Endodermal cell (in vitro differentiated cells): ENCODE data around the gene EPS15. TPM values are rescaled to one million over a fixed set of nuclear protein-coding genes. Genes with fewer than 3 reads are reported as not detected.
"Not testable (repeated sequence)": the region's sequence is repeated elsewhere in the genome, so short reads cannot be mapped to it uniquely, and the experiment has no call there.

Source experiments
- DNase-seq: peaks from one replicate; pipeline ENCODE4 v3.0.0-alpha.2; 2017
- H3K27ac ChIP-seq: 2 replicates; pipeline ENCODE4 v1.5.1; 2013; ENCODE audit warnings: mild to moderate bottlenecking, low read depth, low read length, moderate library complexity
- H3K27me3 ChIP-seq: 2 replicates; pipeline ENCODE4 v1.6.1; 2013; ENCODE audit warnings: mild to moderate bottlenecking, low read length, moderate library complexity; ENCODE audit not compliant: insufficient read depth, control insufficient read depth, poor library complexity, severe bottlenecking
- H3K36me3 ChIP-seq: 2 replicates; pipeline ENCODE4 v1.7.0; 2013; ENCODE audit warnings: mild to moderate bottlenecking, low read length, moderate library complexity; ENCODE audit not compliant: control insufficient read depth, insufficient read depth
- H3K4me1 ChIP-seq: one replicate; pipeline ENCODE4 v1.7.0; 2013; ENCODE audit warnings: low read length; ENCODE audit not compliant: control insufficient read depth, insufficient read depth
- H3K4me3 ChIP-seq: 2 replicates; pipeline ENCODE4 v1.5.1; 2013; ENCODE audit warnings: mild to moderate bottlenecking, low read length, moderate library complexity
- H3K9ac ChIP-seq: 2 replicates; pipeline ENCODE4 v1.6.1; 2013; ENCODE audit warnings: mild to moderate bottlenecking, low read length, moderate library complexity; ENCODE audit not compliant: poor library complexity, severe bottlenecking; ENCODE audit errors: extremely low read depth
- H3K9me3 ChIP-seq: 2 replicates; pipeline ENCODE4 v1.6.1; 2013; ENCODE audit warnings: mild to moderate bottlenecking, low read length, moderate library complexity; ENCODE audit not compliant: control insufficient read depth
- H3K27ac Mint-ChIP-seq: 2 replicates; pipeline ENCODE4 v1.8.0; 2020; ENCODE audit warnings: mixed read lengths
- H3K27me3 Mint-ChIP-seq: 2 replicates; pipeline ENCODE4 v1.8.0; 2021; ENCODE audit warnings: mild to moderate bottlenecking, mixed read lengths; ENCODE audit not compliant: insufficient read depth
- H3K36me3 Mint-ChIP-seq: 2 replicates; pipeline ENCODE4 v1.8.0; 2020; ENCODE audit warnings: low read depth, mixed read lengths
- H3K4me1 Mint-ChIP-seq: 2 replicates; pipeline ENCODE4 v1.8.0; 2020; ENCODE audit warnings: mixed read lengths
- H3K4me3 Mint-ChIP-seq: 2 replicates; pipeline ENCODE4 v1.8.0; 2020; ENCODE audit warnings: mild to moderate bottlenecking, moderate library complexity, mixed read lengths
- H3K9me3 Mint-ChIP-seq: 2 replicates; pipeline ENCODE4 v1.8.0; 2020; ENCODE audit warnings: mild to moderate bottlenecking, mixed read lengths
- WGBS, 2 experiments: methylation state at CpG; one replicate each; pipeline versions ENCODE4 v1.1.5 to v1.1.7; 2013; ENCODE audit warnings: missing lambda C conversion rate in 2 of 2, mixed read lengths in 1 of 2; ENCODE audit not compliant: insufficient coverage in 1 of 2, insufficient read length in 1 of 2; 5-methylcytosine and 5-hydroxymethylcytosine counted together
- total RNA-seq, 2 donors: library from RNA; stranded (reverse); fragmentation: NEBNext Ultra II Directional in 1 of 2; extraction: Animal tissue kit (Norgen Biotek cat#: 25700) in 1 of 2; gene quantifications; 2 replicates in 1 of 2; 3 replicates in 1 of 2; pipeline ENCODE4 v1.2.1, GENCODE V29; 2021
- TF ChIP-seq, protein P1 (sequence below): fragments of 200-600 bp; sonication (generic); conservative IDR thresholded peaks from 2 replicates; pipeline ENCODE4 v1.5.0; 2021; ENCODE audit warnings: antibody characterized with exemption, mild to moderate bottlenecking

EPS15 gene
- total RNA-seq, 2 donors from 2014 or later: 45.0 to 46.9 TPM

GRCh38 chr1:51439895-51440294, 79.2 kb downstream of the EPS15 start:
- Histone ChIP-seq H3K9ac (no peak overlapping the region), H3K36me3 (peaks cover 13% of the 10 kb centered on the region), H3K27me3 (no peaks in the 10 kb centered on the region), H3K27ac (no peak overlapping the region), H3K4me3 (no peak overlapping the region), H3K4me1 (peaks cover 25% of the 10 kb centered on the region), H3K9me3 (no peaks in the 10 kb centered on the region)
- Mint-ChIP-seq H3K4me1 (peaks cover 31% of the 10 kb centered on the region), H3K9me3 (no peaks in the 10 kb centered on the region), H3K36me3 (peaks cover 14% of the 10 kb centered on the region), H3K27ac (no peak overlapping the region), H3K27me3 (no peaks in the 10 kb centered on the region), H3K4me3 (no peak overlapping the region)
- TF ChIP-seq, protein P1, sequence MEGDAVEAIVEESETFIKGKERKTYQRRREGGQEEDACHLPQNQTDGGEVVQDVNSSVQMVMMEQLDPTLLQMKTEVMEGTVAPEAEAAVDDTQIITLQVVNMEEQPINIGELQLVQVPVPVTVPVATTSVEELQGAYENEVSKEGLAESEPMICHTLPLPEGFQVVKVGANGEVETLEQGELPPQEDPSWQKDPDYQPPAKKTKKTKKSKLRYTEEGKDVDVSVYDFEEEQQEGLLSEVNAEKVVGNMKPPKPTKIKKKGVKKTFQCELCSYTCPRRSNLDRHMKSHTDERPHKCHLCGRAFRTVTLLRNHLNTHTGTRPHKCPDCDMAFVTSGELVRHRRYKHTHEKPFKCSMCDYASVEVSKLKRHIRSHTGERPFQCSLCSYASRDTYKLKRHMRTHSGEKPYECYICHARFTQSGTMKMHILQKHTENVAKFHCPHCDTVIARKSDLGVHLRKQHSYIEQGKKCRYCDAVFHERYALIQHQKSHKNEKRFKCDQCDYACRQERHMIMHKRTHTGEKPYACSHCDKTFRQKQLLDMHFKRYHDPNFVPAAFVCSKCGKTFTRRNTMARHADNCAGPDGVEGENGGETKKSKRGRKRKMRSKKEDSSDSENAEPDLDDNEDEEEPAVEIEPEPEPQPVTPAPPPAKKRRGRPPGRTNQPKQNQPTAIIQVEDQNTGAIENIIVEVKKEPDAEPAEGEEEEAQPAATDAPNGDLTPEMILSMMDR: no peak
- 94 to 100% methylated on average over 3 to 4 of the region's 4 CpGs for WGBS, 2 experiments
- DNase-seq: no peak

GRCh38 chr1:51439053-51439452, 80.0 kb downstream of the EPS15 start:
- Histone ChIP-seq H3K4me3 (no peak overlapping the region), H3K27me3 (no peaks in the 10 kb centered on the region), H3K36me3 (peaks cover 20% of the 10 kb centered on the region), H3K27ac (no peak overlapping the region), H3K4me1 (peaks cover 22% of the 10 kb centered on the region), H3K9ac (no peak overlapping the region), H3K9me3 (no peaks in the 10 kb centered on the region)
- H3K36me3 Mint-ChIP-seq: peaks cover 19% of the 10 kb centered on the region
- TF ChIP-seq, protein P1: no peak
- H3K27me3 Mint-ChIP-seq: no peaks in the 10 kb centered on the region
- peak overlapping the region; percentile 27 for H3K27ac Mint-ChIP-seq
- no peak overlapping the region for H3K4me3 Mint-ChIP-seq
- no peaks in the 10 kb centered on the region for H3K9me3 Mint-ChIP-seq
- DNase-seq: no peak
- peaks cover 30% of the 10 kb centered on the region for H3K4me1 Mint-ChIP-seq

DNA sequence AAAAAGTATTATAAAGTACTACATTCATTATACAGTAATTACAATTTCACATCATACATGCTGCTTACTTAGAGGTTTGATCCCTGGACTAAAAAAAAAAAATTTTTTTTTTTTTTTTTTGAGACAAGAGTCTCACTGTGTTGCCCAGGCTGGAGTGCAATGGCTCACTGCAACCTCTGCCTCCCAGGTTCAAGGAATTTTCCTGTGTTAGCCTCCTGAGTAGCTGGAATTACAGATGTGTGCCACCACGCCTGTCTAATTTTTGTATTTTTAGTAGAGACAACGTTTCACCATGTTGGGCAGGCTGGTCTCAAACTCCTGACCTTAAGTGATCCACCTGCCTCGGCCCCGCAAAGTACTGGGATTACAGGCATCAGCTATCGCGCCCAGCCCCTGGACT, 81.7 kb downstream of the EPS15 start:
- H3K9ac ChIP-seq, H3K27ac Mint-ChIP-seq, H3K27me3 ChIP-seq, H3K27ac ChIP-seq, H3K27me3 Mint-ChIP-seq, H3K9me3 Mint-ChIP-seq, H3K9me3 ChIP-seq, DNase-seq, H3K4me3 Mint-ChIP-seq, H3K4me3 ChIP-seq: not testable (repeated sequence)
- Histone ChIP-seq H3K36me3 (peaks cover 31% of the 10 kb centered on the region), H3K4me1 (peaks cover 16% of the 10 kb centered on the region)
- peaks cover 16% of the 10 kb centered on the region for H3K36me3 Mint-ChIP-seq
- H3K4me1 Mint-ChIP-seq: peaks cover 31% of the 10 kb centered on the region
- WGBS, 2 experiments: 94 to 97% methylated on average over 6 of the region's 6 CpGs

DNA sequence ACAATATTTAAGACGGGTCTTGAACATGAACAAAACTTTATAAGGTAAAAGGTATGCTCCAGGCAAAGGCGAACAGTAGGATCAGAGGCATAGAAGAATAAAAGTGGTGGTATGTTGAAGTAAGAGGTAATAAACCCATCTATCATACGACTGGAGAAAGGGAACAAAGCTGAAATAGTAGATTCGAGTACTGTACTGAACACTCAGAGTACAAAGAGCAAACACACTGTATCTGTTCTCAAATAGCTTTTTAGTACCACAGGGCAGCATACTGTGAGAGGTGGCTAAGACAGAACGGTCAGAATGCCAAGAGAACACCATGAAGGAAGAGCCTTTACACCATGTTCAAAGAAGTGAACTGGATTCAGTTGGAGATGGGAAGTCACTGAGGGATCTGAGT, 83.2 kb downstream of the EPS15 start:
- H3K27ac Mint-ChIP-seq: no peak overlapping the region
- DNase-seq: no peak
- WGBS, 2 experiments: 89 to 98% methylated on average over 4 to 5 of the region's 5 CpGs
- H3K9me3 ChIP-seq: no peaks in the 10 kb centered on the region
- H3K27me3 ChIP-seq: no peaks in the 10 kb centered on the region
- peaks cover 18% of the 10 kb centered on the region for H3K4me1 Mint-ChIP-seq
- no peak overlapping the region for H3K27ac ChIP-seq
- no peak overlapping the region for H3K4me3 Mint-ChIP-seq
- peaks cover 16% of the 10 kb centered on the region for H3K36me3 Mint-ChIP-seq
- H3K4me3 ChIP-seq: no peak overlapping the region
- H3K9me3 Mint-ChIP-seq: no peaks in the 10 kb centered on the region
- H3K9ac ChIP-seq: no peak overlapping the region
- H3K36me3 ChIP-seq: peaks cover 31% of the 10 kb centered on the region
- H3K27me3 Mint-ChIP-seq: no peaks in the 10 kb centered on the region
- TF ChIP-seq, protein P1: no peak
- H3K4me1 ChIP-seq: peaks cover 13% of the 10 kb centered on the region
